Suppressor macrophage treated with lipopolysaccharide for 1 hour (primary cell): ENCODE data around the gene SAT2.
"Not testable (repeated sequence)": the region's sequence is repeated elsewhere in the genome, so short reads cannot be mapped to it uniquely, and the experiment has no call there.

Experiments used
- DNase-seq, 3 donors: peaks; one replicate each; pipeline ENCODE4 v3.0.0-alpha.2; 2020 to 2022

Gene SAT2

DNA sequence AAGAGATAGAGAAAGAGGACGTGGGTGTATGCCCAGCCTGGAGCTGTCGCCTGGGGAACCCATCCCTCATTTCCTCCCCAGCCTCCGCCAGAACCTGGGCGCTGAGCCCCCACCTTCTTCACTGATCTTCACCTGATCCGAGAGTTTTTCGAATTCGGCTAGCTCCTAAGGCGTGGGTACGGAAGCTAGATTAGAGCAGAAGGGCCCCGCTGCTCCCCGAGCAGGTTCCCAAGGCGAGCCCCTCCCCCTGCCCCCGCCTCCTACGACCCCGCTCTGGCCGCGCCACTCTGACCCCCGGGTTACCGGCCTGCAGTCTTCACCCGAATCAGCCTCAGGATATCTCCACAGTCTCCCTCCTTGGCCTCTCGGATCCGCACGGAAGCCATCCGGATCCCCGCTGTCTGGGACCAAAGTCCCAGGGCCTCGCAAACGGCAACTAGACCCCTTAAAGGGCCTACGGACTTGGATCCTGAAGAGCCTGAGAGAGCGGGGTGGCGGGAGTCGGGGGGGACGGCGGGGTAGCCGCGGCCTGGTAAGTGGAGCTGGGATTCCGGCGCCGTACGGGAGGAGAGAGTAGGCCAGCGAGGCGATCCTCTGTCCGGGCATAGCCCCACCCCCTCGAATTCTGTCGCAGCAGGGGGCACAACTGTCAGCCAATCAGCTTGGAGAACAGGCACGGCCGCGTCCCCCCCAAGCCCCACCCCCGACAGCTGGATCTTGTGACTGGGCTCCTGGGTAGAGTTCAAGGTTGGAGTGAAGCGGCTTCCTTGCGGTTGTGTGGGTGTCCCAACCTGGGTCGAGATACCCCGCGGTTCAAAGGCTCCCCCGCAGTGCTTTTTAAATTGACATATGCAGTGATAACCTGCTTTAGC lies at the start of gene SAT2:
TSS of gene SAT2 (minus strand) at position 572 of the 872 bp plus-strand sequence. CDS start at position 386, 186 bp downstream.
- peak; percentile 90 to 95 (median 93) for DNase-seq

DNA sequence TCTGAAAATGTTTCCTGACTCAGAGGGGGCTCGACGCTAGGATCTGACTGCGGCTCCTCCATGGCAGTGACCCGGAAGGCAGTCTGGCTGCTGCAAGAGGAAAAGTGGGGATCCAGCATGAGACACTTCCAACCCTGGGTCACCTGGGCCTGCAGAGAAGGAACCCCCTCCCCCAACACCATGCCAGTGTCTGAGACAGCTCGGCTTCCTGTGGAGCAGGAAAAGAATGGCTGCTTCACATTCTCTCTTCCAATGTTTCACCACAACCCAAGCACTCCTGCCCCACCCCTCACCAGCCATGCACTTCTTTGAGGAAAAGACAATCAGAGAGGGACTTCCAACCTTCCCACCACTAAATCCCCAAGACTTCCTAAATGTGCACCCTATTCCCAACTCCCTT lies 48.9 kb upstream of the SAT2 start:
- DNase-seq = no peak

DNA sequence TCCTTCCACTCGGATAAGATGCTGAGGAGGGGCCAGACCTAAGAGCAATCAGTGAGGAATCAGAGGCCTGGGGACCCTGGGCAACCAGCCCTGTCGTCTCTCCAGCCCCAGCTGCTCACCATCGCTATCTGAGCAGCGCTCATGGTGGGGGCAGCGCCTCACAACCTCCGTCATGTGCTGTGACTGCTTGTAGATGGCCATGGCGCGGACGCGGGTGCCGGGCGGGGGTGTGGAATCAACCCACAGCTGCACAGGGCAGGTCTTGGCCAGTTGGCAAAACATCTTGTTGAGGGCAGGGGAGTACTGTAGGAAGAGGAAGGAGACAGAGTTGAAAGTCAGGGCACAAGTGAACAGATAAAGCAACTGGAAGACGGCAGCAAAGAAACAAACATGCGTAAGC lies 47.3 kb upstream of the SAT2 start:
- no peak for DNase-seq

DNA sequence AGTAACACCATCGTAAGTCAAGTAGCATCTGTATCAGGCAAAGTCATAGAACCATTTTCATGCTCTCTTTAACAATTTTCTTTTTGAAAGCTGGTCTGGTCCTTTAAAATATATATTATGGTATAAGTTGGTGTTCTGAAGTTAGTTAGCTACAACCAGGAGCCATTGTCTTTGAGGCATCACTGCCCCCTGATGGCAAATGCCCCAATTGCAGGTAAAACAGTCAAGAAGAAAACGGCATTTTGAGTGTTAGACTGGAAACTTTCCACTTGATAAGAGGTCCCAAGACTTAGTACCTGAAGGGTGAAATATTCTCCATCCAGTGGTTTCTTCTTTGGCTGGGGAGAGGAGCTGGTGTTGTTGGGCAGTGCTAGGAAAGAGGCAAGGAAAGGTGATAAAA lies 45.6 kb upstream of the SAT2 start:
- peak; percentile 48 to 64 (median 59) for DNase-seq

DNA sequence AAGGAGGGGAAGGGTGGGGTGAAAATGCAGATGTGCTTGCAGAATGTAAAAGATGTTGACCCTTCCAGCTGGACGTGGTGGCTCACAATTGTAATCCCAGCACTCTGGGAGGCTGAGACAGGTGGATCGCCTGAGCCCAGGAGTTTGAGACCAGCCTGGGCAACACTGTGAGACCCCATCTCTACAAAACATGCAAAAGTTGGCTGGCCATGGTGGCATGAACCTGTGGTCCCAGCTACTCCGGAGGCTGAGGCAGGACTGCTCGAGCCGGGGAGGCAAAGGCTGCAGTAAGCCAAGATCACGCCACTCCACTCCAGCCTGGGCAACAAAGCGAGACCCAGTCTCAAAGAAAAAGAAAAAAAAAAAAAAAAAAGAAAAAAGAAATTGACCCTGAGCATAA lies 40.9 kb upstream of the SAT2 start:
- DNase-seq = no peak

DNA sequence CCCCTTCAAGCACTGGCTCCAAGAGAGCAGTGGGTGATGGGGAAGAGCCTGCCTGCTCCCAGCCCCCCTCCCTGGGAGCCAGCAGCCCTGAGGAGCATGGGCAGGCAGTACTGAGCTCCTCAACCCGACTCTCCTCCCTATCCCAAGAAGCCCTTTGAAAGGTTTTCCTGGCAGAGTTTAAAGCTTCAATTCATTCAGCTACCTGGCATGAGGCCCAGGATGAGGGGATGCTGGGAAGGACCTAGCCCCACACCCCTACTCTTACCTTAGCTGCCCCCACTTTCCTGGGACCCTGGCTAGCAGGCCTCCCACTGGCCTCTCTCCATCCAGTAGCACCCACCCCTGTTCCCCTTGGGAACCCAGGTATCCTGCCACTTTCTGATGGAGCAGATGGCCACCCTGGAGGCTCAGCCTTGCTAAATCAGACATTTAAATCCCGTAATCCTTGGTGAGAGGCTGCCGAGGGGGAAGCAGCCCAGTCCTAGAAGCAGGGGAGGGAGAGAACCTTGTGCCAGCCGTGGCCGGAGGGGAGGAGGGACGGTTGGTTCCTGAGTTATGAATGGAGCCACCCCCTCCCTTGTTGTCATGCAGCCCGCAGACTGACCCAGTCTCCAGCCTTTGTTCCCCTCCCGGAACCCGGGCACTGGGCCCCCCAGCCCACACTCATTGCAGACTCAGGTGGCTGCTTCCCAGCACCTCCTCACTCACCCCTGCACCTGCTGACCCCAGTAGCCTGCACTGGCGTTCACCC lies 40.2 kb upstream of the SAT2 start:
- DNase-seq = no peak

DNA sequence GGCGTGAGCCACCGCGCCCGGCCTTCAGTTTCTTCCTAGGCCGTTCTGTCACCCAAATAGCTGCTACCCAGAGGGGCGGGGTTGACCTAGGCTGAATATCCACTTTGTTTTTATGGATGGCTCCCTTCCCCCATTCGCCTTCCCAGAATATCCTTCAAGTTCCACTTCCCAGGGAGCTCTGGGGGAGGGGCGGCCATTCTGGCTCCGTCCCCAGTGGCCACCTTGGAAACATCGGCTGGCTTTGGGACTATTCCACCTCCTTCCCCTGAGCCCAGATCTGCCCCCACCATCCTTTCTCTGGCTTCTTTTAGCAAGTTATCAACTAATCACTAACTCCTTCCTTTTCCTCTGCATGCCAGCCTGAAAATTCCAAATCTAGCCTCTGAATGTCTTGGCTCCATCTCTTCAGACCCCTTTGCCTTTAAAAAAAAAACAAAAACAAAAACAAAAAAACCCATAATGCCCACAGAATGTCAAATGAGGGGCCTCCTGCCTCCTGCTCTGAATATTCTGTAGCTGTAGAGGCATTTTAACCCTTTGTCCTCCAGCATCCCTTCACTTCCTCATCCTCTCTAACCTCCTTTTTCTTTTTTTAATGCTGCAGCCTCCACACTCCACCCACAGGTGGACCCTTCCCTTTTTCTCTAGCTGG lies 29.5 kb upstream of the SAT2 start:
- no peak for DNase-seq

DNA sequence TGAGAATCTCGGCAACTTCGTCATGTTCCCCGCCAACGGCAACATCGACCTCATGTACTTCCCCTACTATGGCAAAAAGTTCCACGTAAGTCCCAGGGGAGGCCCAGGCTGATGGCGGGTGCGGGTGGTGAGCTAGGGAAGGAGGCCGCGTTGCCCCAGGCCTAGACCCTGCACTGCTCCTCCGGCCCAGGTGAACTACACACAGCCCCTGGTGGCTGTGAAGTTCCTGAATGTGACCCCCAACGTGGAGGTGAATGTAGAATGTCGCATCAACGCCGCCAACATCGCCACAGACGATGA lies 27.9 kb upstream of the SAT2 start:
- no peak for DNase-seq

DNA sequence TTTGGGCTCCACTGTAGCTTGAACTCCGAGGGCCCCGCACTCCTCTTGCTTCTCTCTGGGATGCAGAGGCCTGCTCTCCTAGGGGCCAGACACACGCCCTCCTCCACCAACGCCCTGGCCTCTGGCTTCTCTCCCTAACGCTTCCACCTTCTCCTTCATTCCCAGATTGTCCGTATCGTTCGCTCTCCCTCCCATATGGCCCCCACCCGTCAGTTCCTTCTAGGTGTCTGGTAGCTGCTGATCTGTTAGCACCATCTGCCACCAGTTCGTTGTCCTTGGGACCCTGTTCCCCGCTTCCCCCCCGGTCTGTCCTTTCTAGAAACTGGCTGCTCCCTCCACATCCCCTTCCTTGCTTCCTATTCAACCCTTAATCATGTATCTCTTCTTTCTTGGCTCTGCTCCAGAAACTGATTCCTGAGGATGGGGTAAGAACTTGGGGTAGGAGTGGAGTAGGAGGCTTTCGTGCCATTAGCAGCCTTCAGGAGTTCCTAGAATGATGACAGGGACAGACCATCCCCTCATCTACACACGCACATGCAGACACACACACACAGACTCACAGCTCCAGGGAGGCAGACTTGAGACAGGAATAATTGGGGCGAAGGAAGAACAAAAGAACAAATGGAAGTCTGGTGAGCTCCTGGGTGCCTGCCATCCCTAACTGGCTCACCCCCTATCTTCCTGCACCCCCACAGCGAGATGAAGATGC lies 27.4 kb upstream of the SAT2 start:
- DNase-seq = no peak

DNA sequence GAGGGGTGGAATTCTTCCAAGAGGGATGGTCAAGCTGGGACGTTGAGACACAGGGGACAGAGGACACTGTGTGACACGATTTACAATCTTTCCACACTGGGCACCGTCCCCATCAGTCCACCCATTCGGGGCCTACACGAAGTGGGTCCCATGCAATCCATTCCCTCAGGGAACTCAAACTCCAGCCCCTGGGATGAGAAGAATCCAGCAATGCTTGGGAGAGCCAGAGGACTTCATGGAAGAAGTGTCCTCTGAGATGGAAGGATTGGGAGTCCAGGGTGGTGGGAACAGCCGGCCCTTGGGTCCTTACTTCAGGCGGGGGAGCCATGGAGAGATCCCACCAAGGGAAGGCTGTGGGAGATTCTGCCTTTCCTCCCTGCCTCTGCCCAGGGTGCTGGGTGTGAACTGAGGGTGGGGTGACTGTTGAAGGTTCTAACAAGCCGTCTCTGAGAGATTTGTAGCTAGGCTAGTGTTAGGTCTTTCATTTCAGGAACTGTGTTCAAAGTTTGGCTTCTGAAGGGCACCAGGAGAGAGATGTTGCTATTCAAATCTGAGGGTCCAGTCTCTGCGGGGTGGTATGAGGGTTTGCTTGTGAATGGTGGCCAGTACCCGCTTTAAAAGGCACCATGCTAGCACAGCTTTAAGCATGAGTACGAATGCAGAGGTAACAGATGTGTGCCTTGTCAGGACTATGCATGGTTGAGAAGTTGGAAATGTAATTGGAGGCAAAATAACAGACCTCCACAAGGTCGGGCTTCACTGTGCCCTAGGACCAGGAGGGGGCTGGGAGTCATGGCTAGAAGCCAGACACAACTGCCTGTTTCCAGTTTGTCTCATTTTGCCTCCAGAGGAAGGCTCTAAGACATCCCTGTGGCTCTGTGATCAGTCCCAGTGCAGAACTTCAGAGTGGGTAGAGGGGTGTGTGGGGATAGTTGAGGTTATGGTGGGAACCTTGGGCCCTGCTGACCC lies 25.1 kb upstream of the SAT2 start:
- DNase-seq = no peak

DNA sequence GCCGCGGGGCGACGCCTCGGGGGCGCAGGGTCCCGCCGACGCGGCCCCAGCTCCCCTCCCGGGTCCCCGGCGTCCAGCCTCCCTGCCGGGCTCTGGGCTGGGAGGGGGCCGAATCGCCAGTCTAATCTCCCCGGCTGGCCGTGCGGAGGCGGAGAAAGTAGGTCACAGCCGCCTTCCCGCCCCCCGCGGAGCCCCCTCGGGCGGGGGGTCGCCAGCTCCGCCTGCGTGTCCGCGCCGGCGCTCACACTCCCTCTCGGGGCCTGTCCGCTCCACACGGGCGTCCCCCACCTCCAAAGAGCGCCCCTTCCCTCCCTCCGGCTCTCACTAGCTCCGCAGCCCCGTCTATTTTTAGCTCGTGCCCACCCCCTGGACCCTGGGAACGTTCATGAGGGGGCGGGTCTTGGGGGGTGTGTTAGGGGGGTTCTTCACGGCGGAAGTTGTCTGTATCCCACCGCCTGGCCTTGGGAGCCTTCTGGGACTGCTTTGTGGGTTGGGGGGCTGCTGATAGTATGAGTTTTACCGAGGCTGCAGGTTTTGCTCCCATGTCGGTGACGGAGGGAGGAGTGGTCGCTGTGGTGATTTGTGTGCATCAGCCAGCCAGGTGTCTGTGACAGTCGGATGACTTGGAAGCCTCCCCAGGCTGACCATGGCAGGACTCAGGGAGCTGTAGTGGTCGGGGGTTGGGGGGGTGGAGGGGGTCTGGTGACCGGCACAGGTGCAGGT lies 24.2 kb upstream of the SAT2 start:
- no peak for DNase-seq

DNA sequence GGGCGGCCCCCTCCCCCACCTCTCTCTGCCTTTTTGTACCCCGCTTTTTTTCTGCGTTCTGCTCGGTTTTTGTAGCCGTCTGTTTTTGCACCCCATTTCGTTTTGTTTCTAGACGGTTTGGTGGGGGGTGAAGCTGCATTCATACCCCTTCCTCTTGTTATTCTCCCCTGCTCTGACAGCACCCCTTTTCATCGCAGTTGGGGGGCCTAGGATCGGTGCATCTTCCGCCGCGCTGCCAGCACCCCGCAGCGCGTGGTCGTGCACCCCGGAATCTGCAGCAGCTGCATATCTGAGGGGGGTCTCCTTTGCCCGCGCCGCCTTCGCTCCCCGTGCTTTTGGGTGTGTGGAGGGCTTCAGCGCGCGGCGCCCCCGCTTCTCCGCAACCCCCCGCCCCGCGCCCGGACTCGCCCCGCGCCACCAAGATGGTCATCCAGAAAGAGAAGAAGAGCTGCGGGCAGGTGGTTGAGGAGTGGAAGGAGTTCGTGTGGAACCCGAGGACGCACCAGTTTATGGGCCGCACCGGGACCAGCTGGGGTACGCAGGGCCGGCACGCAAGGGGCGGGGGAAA lies 23.6 kb upstream of the SAT2 start:
- DNase-seq = no peak

DNA sequence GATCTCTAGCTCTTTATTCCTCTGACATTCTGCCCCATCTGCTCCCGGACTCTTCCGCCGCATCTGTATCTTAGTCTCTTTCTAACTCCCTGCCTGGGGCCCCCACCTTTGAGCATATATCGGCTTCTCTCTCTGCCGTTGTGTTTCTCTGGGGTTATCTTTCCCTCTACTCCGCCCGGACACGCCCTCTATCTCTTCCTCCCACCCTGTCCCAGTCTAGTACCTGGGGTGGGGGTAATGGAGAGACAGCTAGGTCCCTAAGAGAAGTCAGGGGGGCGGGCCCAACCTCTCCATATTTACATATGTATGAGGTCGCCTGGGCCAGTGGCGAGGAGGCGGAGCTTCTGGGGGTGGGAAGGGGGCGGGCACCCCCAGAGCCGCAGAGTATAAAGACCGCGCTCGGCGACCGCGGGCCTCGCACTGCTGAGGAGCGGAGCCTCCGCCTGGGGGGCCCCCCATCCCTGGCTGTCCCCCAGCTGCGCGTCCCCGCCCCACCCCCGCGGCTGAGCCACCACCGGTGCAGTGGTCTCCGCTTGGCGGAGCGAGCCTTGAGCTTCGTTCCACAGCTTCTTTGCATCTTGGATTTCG lies 23.0 kb upstream of the SAT2 start, which contains the start of gene ATP1B2:
TSS of gene ATP1B2 (plus strand) at position 418 of the 588 bp plus-strand sequence. CDS start 593 bp downstream, outside the sequence.
- DNase-seq = peak; percentile 70 to 84 (median 72)

DNA sequence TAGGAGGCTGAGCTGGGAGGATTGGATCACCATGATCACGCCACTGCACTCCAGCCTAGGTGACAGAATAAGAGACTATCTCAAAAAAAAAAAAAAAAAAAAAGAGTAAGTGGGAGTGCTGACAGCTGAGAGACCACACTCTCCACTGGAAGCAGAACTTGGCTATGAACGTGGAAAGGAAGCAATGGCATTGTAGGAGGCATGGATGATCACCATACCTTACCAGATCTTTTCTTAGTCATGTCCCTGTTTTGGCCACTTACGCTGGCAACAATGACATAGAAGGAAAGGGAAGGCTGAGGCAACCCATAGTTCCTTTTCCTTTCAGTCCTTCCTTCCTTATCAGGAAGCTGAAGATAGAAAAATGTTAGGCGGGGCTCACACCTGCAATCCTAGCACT lies 19.4 kb upstream of the SAT2 start:
- peak; percentile 59 to 72 (median 68) for DNase-seq

DNA sequence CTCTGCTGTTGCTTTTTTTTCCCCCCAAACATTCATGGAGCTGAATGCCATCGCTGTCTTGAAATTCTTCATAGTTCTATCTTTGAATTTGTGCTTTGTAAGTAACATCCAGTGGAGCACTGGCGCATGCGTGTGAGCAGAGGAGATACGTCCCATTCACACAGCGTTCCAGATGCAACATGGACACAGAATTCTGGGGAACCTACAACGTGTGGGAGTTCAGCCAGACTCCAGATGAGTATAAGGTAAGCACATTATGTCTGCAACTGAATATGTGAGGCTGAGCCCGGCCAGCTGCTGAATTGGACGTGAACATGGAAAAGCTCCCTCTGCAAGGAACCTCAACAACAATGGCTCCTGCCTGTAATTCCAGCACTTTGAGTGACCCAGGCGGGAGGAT lies 18.8 kb upstream of the SAT2 start:
- no peak for DNase-seq

DNA sequence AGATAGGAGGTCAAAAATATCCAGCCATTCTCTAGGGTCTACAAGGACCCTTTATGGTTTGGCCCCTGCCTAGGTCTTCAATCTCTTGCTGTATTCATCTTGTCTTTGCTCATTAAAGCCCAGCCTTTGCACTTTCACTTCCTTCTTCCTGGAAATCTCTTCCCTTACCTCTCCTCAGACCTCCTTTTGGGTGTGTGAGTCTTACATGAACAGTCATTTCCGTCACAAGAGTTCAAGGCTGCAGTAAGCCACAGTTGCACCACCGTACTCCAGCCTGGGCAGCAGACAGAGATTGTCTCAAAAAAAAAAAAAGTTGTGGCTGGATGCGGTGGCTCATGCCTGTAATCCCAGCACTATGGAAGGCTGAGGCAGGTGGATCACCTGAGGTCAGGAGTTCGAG lies 17.2 kb upstream of the SAT2 start:
- DNase-seq = peak; percentile 59 to 85 (median 77)

DNA sequence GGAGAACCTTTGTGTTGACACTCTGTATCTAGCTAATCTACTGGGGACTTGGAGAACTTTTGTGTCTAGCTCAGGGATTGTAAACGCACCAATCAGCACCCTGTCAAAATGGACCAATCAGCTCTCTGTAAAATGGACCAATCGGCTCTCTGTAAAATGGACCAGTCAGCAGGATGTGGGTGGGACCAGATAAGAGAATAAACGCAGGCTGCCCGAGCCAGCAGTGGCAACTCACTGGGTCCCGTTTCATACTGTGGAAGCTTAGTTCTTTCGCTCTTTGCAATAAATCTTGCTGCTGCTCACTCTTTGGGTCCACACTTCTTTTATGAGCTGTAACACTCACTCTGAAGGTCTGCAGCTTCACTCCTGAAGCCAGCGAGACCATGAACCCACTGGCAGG lies 14.0 kb upstream of the SAT2 start:
- DNase-seq = not testable (repeated sequence)

DNA sequence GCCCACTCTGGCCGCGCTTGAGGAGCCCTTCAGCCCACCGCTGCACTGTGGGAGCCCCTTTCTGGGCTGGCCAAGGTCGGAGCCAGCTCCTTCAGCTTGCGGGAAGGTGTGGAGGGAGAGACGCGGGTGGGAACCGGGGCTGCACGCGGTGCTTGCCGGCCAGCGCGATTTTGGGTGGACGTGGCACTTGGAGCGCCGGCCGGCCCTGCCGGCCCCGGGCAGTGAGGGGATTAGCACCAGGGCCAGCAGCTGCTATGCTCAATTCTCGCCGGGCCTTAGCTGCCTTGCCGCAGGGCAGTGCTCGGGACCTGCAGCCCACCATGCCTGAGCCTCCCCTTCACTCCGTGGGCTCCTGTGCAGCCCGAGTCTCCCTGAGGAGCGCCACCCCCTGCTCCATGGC lies 13.2 kb upstream of the SAT2 start:
- no peak for DNase-seq

DNA sequence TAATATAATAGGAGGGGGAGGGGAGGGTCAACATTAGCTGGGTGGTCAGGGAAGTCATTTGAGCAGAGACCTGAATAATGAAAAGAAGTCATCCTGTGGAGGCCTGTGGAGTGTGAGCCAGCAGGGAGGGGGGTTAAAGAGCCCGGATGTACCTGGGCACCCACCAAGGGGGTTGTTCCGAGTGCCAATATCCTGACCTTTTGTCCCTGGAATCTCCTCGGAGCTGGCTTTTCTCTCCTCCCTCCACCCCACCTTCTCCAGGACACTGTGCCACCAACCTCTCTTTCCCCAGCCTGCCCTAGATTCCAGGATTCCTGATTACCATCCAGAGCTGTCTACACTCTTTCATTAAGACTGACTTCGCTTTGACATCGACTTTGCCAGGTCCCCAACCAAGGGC lies 8.5 kb upstream of the SAT2 start:
- no peak for DNase-seq

DNA sequence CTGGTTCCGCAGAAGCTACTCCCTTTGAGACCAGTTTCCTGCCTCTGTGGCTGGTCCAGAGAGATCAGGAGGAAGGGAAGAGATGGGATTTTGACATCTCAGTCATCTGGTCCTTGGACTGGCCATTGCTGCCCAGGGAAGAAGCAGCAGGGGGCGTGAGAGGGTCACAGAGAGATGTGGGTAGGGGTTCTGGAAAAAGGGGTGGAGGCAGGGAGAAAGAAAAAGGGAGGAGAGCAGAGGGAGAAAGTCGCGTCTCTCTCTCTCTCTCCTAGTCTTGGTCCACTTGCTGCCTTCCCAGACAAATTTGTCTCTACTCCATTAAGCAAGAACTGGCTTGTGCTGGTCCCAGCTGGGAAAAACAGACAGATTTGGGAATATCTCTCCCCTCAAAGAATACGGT lies 6.8 kb upstream of the SAT2 start:
- DNase-seq = peak; percentile 41 to 65 (median 53)
